ENCODE data around the gene NKAIN2.

Gene NKAIN2

DNA sequence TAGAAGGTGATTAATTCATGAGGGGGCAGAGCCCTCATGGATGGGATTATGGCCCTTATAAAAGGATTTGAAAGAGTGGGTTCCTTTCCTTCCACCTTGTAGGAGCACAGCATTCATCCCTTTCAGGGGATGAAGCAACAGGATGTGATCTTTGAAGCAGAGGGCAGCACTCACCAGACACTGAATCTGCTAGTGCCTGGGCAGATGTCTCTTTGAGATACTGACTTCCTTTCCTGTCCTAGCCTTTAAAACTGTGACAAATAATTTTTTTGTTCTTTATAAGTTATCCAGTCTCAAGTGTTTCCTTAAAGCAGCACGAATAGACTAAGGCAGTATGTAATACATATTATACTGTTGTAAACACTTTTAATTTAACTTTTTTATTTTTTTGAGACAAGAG, 620.0 kb downstream of the NKAIN2 start:
- Histone ChIP-seq H3K4me1 (no peaks in the 10 kb centered on the region), H3K27ac (no peak overlapping the region), H3K27me3 (no peaks in the 10 kb centered on the region), H3K36me3 (no peaks in the 10 kb centered on the region), H3K4me2 (no peak overlapping the region), H3K4me3 (no peak overlapping the region), H3K9me3 (no peaks in the 10 kb centered on the region), H4K20me1 (no peaks in the 10 kb centered on the region), H3K9ac (no peak overlapping the region)
- no peak for TF ChIP-seq Cebpa-rat (IDR thresholded peaks at IDR 0.05)

DNA sequence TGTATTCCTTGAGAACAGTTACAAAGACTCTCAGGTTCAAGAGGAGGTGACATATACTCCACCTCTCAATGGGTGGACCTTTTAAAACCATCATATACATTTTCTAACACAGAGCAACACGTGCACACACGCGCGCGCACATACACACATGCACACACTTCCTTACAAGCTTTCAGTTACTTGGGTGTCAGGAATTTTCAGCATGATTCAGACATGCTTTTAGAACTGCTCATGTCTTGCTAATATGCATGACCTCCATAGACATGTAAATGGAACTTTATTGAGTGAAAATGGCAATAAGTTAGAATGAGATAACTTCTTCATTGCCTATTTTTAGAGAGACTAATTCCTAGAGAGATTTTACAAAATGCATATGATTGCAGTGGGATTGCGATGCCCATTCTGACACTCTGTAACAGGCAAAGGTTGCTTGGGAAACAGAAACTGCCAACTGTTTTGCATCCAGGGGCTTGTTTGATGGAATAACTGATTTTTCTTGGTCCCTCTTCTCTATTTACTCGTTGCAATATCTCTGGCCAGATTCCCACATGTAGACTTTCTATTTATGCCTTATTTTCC, 627.2 kb downstream of the NKAIN2 start:
- Histone ChIP-seq H3K4me2 (no peak overlapping the region), H3K36me3 (no peaks in the 10 kb centered on the region), H3K27ac (no peak overlapping the region), H3K9ac (no peak overlapping the region), H3K27me3 (no peaks in the 10 kb centered on the region), H3K4me1 (no peaks in the 10 kb centered on the region), H4K20me1 (no peaks in the 10 kb centered on the region), H3K4me3 (no peak overlapping the region), H3K9me3 (no peaks in the 10 kb centered on the region)
- no peak for TF ChIP-seq Cebpa-rat (IDR thresholded peaks at IDR 0.05)

DNA sequence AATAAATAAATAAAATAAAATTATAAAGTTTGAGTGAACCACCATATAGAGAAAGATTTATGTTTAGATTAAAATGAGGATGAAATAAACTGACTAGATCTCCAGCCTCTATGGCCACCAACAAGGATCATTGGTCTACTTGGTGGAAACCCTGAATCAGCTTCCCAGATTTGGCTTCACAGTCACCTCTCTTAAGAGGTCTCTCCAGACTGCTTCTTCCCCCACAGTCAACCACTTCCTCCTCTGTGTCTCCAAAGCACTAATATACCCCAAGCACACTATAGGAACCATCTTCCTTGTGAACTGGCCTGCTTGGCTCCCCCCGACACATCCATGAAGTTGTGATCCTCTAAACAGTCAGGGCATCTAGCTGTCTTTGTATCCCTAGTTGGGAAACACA, 629.0 kb downstream of the NKAIN2 start:
- Histone ChIP-seq H3K9ac (no peak overlapping the region), H3K9me3 (no peaks in the 10 kb centered on the region), H3K27ac (no peak overlapping the region), H3K4me2 (no peak overlapping the region), H3K4me3 (no peak overlapping the region), H3K4me1 (no peaks in the 10 kb centered on the region), H3K27me3 (no peaks in the 10 kb centered on the region), H3K36me3 (no peaks in the 10 kb centered on the region), H4K20me1 (no peaks in the 10 kb centered on the region)
- no peak for TF ChIP-seq Cebpa-rat (IDR thresholded peaks at IDR 0.05)

- H3K9me3 ChIP-seq: no peaks in the 10 kb centered on the region
- no peak overlapping the region for H3K9ac ChIP-seq
- H3K4me3 ChIP-seq: no peak overlapping the region
- H4K20me1 ChIP-seq: no peaks in the 10 kb centered on the region
- no peak for TF ChIP-seq Cebpa-rat (IDR thresholded peaks at IDR 0.05)
- no peaks in the 10 kb centered on the region for H3K4me1 ChIP-seq
- no peak overlapping the region for H3K27ac ChIP-seq
- H3K36me3 ChIP-seq: no peaks in the 10 kb centered on the region
- no peaks in the 10 kb centered on the region for H3K27me3 ChIP-seq
- H3K4me2 ChIP-seq: no peak overlapping the region
Measured at GRCh38 chr6:124433387-124434160, 629.9 kb downstream of the NKAIN2 start.

GRCh38 chr6:124434421-124434820, 630.8 kb downstream of the NKAIN2 start:
- no peak overlapping the region for H3K4me2 ChIP-seq
- no peaks in the 10 kb centered on the region for H3K27me3 ChIP-seq

GRCh38 chr6:124436803-124437202, 633.1 kb downstream of the NKAIN2 start:
- Histone ChIP-seq H3K4me1 (0 out of 2 replicates have a peak, but pooled peaks cover 7% of the 10 kb centered on the region), H3K4me3 (no peak overlapping the region), H3K36me3 (no peaks in the 10 kb centered on the region), H3K9ac (no peak overlapping the region), H3K4me2 (no peak overlapping the region), H4K20me1 (no peaks in the 10 kb centered on the region), H3K27me3 (no peaks in the 10 kb centered on the region), H3K27ac (no peak overlapping the region), H3K9me3 (no peaks in the 10 kb centered on the region)
- no peak for TF ChIP-seq Cebpa-rat (IDR thresholded peaks at IDR 0.05)

More at GRCh38 chr6:124434421-124434820, 630.8 kb downstream of the NKAIN2 start:
- H3K9ac ChIP-seq: no peak overlapping the region
- no peaks in the 10 kb centered on the region for H3K9me3 ChIP-seq
- no peaks in the 10 kb centered on the region for H3K36me3 ChIP-seq
- no peak overlapping the region for H3K27ac ChIP-seq
- no peaks in the 10 kb centered on the region for H3K4me1 ChIP-seq
- H3K4me3 ChIP-seq: no peak overlapping the region
- TF ChIP-seq Cebpa-rat (IDR thresholded peaks at IDR 0.05): no peak
- no peaks in the 10 kb centered on the region for H4K20me1 ChIP-seq

- no peak overlapping the region for H3K4me3 ChIP-seq
- H4K20me1 ChIP-seq: no peaks in the 10 kb centered on the region
- no peaks in the 10 kb centered on the region for H3K9me3 ChIP-seq
- no peak for TF ChIP-seq Cebpa-rat (IDR thresholded peaks at IDR 0.05)
- 0 out of 2 replicates have a peak, but pooled peaks cover 7% of the 10 kb centered on the region for H3K4me1 ChIP-seq
- no peak overlapping the region for H3K9ac ChIP-seq
- no peak overlapping the region for H3K27ac ChIP-seq
- no peak overlapping the region for H3K4me2 ChIP-seq
- H3K27me3 ChIP-seq: no peaks in the 10 kb centered on the region
- H3K36me3 ChIP-seq: no peaks in the 10 kb centered on the region
Measured at GRCh38 chr6:124438546-124439065, 634.9 kb downstream of the NKAIN2 start.

DNA sequence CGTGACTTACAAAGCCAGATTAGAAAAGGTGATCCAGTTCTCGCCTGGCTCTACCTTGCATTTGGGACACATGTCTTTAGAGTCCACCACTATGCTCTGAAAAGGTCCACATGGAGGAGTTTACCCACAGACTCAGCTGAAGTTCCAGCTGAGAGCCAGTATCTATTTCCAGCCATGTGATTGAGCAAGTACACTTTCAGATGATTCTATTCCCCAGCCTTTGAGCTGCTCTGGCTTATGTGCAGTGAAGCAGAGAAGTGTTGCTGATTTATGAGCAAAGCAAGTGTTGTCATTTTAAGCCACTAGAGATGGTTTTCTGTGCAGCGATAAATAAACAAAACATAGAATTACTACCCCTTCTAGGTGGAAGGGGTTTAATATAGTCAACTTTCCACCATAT, 637.8 kb downstream of the NKAIN2 start:
- no peak overlapping the region for H3K4me2 ChIP-seq
- no peaks in the 10 kb centered on the region for H3K27me3 ChIP-seq
- 0 out of 2 replicates have a peak, but pooled peaks cover 7% of the 10 kb centered on the region for H3K4me1 ChIP-seq
- H3K9me3 ChIP-seq: no peaks in the 10 kb centered on the region
- TF ChIP-seq Cebpa-rat (IDR thresholded peaks at IDR 0.05): no peak
- H3K36me3 ChIP-seq: no peaks in the 10 kb centered on the region
- no peak overlapping the region for H3K4me3 ChIP-seq
- H3K9ac ChIP-seq: no peak overlapping the region
- no peaks in the 10 kb centered on the region for H4K20me1 ChIP-seq
- no peak overlapping the region for H3K27ac ChIP-seq

DNA sequence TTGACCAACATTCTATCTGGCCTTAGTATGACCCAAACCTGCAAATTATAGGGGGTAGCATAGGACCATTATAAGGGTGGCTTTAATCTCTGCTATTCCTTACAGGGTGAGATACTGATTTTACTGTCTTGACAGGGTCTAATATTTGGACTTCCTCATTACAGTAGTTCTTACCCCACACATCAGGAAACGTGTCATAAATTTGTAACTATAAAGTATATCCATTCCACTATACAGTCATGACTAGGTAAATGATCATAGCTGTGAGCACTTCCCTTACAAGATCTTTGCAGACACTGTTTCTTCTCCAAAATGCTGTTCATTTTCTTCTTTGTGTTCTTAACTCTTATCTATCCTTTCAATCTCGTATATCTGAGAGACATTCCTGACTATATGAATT, 639.9 kb downstream of the NKAIN2 start:
- Histone ChIP-seq H3K9ac (no peak overlapping the region), H3K4me1 (peaks cover 16% of the 10 kb centered on the region), H3K4me2 (no peak overlapping the region), H3K36me3 (no peaks in the 10 kb centered on the region), H3K9me3 (no peaks in the 10 kb centered on the region), H3K27me3 (no peaks in the 10 kb centered on the region), H3K27ac (no peak overlapping the region), H3K4me3 (no peak overlapping the region), H4K20me1 (no peaks in the 10 kb centered on the region)
- TF ChIP-seq Cebpa-rat (IDR thresholded peaks at IDR 0.05): no peak

DNA sequence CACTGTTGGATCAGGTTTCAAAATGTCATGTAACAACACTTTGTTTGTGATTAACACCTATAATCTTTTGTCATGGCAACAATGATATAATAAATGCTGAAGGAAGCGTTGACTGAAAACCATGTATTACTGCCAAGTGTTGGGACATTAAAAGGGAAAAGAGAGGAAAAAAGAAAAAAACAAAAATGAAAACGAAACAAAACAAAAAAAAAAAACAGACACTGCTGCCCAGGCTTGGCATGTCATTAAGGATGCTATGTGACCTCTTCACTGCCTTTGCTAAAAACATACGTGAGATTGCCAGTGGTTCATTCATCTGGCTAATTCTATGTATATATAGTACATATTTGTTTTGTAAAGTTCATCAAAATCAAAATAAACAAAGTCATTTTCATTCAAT, 641.9 kb downstream of the NKAIN2 start:
- Histone ChIP-seq H3K4me3 (no peak overlapping the region), H3K9ac (no peak overlapping the region), H4K20me1 (no peaks in the 10 kb centered on the region), H3K9me3 (no peaks in the 10 kb centered on the region), H3K4me2 (no peak overlapping the region), H3K27ac (no peak overlapping the region), H3K36me3 (no peaks in the 10 kb centered on the region), H3K27me3 (no peaks in the 10 kb centered on the region), H3K4me1 (peaks cover 16% of the 10 kb centered on the region)
- TF ChIP-seq Cebpa-rat (IDR thresholded peaks at IDR 0.05): no peak
